ENCODE data around the gene SETD1B. TPM values are rescaled to one million over a fixed set of nuclear protein-coding genes. Genes with fewer than 3 reads are reported as not detected.

The SETD1B gene
- total RNA-seq, 1 donor from 2014 or later: 8.0 TPM

DNA sequence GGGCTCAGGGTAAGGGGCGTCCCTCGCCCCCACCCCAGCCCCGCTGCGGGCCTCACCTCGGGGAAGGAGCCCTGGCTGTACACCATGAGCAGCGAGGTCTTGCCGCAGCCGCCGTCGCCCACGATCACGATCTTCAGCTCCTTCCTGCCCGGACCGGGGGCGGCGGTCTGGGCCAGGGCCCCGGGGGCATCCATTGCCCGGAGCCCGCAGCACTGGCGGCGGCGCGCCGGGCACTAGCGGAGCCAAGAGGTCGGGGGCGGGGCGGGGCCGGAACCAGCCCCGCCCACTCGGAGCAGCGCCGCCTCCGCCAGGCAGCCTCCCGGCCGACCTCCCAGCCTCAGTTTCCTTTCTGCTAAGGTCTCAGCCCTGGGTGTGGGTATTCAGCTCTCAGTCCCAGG is 10.4 kb upstream of the SETD1B start, which contains the start of gene RHOF:
RHOF (minus strand) TSS at position 249 of the 398 bp plus-strand sequence; CDS start at position 194, 55 bp downstream.
- DNase-seq (ENCODE audit: missing footprints) (peak; percentile 81), ATAC-seq (peak; percentile 29)
- intact Hi-C loops (cut with DNase I): no loop called here

DNA sequence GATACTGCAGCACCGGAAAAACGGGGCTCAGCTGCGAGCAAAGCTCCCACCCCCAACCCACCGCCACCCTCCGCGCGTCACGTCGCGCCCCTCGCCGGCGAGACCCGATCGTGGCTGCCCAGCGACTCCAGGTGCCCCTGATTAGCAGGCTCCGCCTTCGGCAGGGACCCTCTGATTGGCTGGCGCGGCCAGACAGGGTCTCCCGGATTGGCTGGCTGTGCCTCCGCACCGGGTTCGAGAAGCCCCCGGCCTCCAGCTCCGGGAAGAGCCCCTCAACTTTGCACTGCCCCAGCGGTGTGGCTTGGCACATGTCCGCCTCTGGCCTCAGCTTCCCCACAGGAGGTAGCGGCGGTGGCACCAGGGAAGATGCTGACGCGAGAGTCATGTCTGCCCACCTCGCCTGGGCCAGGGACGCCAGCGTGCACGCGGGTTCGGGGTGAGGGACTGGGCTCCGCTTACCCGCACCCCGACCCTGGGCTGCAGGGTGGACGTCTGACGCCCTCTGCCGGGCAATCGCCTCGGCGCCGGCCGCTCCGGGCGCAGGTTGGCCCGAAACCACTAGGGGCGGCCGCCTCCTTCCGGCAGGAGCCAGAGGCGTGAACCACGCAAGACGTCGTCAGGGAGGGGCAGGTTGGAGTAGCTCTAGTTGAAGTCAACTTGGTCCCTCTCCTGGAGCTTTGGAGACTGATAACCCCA is 9.8 kb upstream of the SETD1B start:
- intact Hi-C loops (cut with DNase I): loop anchor here (2.0 kb wide), 2 partner anchors 19 to 95 kb away; partner anchors contain the start of gene PSMD9

DNA sequence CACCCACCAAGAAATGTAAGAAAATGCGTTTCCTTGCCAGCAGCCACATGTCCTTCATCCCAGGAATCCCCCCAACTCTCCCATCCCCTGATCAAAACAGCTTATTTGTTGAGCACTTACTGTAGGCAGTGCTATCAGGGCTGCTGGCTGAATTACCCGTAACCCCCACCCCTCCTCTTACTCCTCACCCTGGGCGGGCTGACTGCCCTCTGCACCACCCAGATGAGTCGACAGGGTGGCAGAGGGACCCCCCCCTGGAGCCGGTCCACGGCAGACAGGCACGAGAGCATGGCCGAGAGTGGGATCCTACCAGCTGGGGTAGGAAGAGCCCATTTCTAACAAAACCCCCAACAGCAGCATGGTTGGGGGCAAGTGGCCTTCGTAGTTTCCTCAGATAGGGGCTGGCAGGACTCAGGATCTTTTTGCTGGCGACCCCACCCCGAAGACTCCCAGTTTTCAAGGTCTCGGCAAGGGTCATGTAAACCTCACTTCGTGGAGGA is 9.2 kb upstream of the SETD1B start:
- intact Hi-C loops (cut with DNase I): loop anchor here (1.0 to 2.0 kb wide), 4 partner anchors 18 to 97 kb away; partner anchors contain the start of gene PSMD9
- ATAC-seq (no peak), DNase-seq (ENCODE audit: missing footprints) (peak; percentile 71)

More for the DNA sequence above, 9.8 kb upstream of the SETD1B start:
- peak; percentile 74 for ATAC-seq
- peak; percentile 96 for DNase-seq (ENCODE audit: missing footprints)

DNA sequence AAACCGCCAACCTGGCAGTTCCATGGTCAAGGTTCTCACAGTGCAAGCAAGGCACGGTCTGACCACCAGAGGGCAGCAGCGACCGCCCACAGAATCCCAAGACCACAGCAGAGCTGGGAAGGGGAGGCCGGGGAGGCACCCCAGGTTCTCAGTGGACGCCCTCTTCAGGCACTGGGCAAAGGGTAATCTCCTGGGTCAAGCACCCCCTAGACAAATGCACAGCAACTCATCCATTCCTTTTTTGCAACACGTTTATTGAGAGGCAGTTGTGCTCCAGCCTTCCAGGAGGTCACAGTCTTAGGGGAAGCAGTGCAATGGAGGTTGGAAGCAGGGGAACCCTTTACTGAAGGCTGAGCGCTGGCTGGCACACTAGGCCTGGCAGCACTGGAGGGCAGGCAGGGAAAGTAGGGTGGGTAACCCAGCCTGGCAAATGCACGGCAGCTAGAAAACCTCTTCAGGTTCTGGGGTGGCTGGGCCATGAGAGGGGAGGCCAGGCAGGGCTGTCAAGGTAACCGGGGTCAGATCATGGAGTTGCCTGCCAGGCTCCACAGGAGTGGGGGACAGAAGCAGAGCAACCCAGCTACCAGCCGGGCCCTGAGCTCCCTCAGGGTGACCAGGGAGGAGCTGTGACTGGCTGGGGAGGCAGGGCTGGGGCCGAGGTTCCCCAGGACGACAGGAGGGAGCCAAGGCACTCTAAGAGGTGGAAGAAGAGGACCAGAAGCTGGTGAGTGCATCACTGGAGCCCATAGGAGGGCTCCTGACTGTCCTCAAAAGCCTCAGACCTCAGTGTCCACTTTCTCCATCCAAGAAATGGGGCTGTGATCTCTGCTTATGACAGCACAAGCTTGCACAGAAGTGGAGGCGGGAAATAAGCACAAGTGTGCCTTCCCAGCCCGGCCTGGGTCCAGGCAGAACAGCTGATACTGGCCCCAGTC is 8.5 kb upstream of the SETD1B start:
- DNase-seq (ENCODE audit: missing footprints) (peak; percentile 94), ATAC-seq (peak; percentile 46)
- intact Hi-C loops (cut with DNase I): loop anchor here (1.0 to 2.0 kb wide), 4 partner anchors 17 to 98 kb away; partner anchors contain the start of gene PSMD9

DNA sequence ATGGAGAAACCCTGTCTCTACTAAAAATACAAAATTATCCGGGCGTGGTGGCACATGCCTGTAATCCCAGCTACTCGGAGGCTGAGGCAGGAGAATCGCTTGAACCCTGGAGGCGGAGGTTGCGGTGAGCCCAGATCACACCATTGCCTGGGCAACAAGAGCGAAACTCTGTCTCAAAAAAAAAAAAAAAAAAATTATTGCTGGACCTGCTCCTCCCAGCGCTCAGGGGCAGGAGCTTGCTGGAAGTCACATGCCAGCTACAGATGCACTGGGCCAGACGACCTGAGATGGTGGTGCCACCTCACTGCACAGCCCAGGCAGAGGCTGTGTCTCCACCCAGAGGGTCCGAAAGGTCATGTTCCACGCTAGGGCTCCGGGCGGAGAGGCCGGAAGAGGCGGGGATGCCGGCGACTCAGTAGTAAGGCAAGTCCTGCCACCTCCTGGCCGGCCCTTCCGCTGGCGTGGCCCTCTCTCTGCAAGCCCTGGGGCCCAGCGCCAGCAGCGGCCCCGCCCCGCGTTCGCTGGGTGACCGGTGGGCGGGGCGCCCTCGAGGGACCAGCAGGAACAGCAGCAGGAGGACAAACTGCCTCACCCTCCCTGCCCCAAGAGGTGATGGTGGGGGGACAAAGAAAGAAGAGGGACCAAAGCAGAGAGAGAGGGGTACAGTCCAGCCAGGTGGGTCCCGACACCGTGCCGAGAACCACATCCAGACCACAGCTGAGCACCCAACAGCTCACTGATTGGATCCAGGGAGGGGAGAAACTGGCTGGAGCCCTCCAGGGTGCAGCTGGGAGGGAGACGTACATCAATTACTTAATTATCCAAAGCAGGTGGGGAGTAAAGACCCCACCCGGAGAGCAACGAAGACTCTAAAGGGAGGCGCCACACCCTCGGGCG is 6.7 kb upstream of the SETD1B start:
- intact Hi-C loops (cut with DNase I): no loop called here
- ATAC-seq (peak; percentile 48), DNase-seq (ENCODE audit: missing footprints) (peak; percentile 98)

- ATAC-seq: peak; percentile 5
- peak; percentile 85 for DNase-seq (ENCODE audit: missing footprints)
- intact Hi-C loops (cut with DNase I): no loop called here
Observed at GRCh38 chr12:121797937-121798786, 5.6 kb upstream of the SETD1B start.

- DNase-seq (ENCODE audit: missing footprints) (no peak), ATAC-seq (no peak)
- intact Hi-C loops (cut with DNase I): no loop called here
Observed at GRCh38 chr12:121798787-121799155, 5.0 kb upstream of the SETD1B start.

- intact Hi-C loops (cut with DNase I): no loop called here
- peak; percentile 87 for DNase-seq (ENCODE audit: missing footprints)
- peak; percentile 33 for ATAC-seq
Observed at GRCh38 chr12:121799156-121799841, 4.5 kb upstream of the SETD1B start.

DNA sequence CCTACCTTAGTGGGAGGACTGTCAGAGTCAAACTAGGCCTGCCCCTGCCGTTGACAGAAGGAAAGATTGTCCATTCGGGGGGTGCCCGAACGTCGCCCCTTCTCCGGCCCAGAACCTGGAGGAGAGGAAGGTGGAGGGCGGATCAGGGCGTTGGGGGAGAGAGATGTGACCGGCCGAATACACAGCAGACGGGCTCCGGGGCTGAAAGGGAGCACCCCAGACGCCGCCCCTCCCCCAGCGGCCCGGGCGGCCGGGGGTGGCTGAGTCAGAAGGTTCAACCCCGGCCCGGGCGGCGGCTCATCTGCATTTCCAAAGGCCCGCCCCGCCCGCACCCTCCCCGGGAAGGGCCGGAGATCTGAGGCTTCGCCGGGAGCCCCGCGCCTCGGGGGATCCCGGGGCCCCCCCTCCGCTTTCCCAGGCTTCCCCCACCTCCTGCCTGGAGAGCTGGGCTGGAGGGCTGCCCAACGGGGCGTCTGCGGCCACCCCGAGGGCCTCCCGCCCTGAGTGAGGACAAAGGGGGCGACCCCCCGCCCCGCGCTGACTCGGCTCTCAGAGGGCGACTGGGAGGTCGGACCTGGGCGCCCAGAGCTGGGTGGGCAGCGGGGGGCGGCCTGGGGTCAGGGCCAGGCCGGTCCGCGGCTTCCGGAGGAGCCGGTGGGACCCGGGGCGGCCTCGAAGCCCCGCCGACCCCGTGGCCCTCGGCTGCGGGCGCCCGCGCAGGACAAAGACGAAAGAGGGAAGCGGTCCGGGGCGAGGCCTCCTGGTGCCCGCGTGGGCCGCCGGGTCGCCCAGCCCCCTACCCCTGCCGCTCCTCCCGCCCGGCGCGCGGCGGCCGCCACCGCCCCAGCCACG is 3.7 kb upstream of the SETD1B start:
- ATAC-seq: peak; percentile 58
- intact Hi-C loops (cut with DNase I): no loop called here
- DNase-seq (ENCODE audit: missing footprints): peak; percentile 97

DNA sequence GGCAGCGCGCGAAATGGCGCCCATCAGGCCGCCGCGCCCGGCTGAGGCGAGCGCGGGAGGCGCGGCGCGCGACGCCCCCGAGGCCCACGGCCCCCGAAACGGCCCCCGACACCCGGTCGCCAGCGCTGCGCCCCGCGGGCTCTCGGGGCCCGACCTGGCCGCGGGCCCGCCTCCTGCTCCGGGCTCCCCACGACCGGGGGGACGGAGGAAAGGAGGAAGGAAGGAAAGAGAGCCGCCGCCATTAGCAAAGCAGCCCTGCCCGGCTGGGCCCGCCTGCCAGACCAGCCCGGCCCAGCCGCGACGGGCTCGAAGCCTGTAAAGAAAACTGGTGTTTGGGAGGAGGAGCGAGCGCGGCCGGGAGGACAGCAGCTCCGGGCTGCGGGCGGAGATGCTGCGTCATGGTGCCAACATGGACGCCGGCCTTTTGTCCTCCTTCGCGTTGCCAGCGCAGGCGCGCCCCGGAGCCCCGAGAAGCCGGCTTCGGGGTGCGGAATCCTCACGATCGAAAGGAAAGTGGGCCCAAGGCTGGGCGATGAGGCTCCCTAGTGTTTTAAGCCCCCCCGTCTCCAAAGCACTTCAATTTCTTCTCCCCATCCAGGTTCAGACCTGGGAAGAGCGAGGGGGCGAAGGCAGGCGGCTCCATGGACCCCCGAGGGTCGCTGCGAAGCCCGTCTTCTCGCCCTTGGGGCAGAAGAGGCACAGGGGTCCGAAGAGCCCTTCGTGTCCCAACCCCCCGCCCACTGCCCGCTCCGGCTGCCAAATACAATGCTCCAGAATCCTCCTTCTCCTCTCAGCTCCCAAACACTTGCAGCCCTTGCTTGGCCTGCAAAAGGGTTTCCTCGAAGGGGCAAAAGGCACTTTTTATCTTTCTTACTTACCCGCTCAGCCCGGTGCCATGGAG is 2.9 kb upstream of the SETD1B start:
- ATAC-seq: no peak
- intact Hi-C loops (cut with DNase I): no loop called here
- DNase-seq (ENCODE audit: missing footprints): peak; percentile 95

DNA sequence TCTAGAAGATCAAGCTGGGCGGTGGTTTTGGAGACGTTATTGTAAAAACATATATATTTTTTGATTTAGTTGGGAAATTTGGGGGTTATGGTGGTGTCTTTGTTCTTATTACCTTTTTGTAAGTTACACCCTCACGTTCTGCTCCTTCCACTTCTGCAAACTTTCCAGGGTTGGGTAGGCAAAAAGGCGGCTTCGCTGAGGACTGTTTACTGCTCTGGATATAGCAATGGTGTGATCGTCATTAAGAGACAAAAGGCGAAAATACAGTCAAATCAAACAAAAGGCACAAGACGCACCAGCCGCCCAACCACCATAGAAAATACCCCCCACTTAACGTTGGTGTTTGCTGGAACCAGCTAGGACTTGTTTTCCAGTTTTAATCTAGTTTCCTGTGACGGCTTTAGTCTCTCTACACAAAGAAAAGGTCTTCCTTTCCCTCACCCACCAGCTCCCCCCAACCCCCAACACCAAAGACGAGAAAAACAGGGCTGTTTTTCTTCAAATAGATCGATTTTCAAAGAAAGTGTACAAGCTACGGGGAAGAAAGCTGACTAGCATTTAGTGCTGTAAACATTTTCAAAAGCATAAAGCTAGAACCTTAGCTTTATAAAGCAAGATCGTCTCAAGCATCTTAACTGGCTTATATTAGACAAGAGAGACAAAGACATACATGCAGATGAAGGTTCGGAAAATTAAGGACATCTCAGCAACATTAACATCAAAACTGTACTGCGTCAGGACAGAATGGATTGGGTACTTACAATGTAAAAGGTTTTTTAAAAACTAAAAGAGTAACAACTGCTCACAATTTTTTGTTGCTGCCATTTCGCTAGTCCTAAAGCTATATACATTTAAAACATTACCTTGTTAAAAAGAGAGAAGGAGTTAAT is 2.0 kb upstream of the SETD1B start:
- DNase-seq (ENCODE audit: missing footprints): peak; percentile 56
- intact Hi-C loops (cut with DNase I): no loop called here
- no peak for ATAC-seq

DNA sequence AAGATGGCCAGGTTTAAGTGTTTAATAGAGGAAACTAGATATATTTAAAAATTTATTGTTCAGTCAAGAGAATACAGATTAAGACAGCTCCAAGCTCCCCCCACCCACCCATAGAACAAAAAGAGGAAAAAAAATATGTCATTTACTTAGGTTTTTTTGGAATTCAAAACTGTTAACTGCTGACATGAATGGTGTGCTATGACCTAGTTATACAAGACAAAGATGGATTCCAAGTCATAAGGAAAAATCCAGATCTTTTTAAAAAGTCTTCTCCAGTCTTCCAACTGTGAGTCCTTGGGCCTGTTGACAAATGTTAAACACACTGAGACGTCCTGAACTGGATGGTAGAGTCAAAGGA is 1.3 kb upstream of the SETD1B start:
- ATAC-seq (no peak), DNase-seq (ENCODE audit: missing footprints) (no peak)
- intact Hi-C loops (cut with DNase I): no loop called here

DNA sequence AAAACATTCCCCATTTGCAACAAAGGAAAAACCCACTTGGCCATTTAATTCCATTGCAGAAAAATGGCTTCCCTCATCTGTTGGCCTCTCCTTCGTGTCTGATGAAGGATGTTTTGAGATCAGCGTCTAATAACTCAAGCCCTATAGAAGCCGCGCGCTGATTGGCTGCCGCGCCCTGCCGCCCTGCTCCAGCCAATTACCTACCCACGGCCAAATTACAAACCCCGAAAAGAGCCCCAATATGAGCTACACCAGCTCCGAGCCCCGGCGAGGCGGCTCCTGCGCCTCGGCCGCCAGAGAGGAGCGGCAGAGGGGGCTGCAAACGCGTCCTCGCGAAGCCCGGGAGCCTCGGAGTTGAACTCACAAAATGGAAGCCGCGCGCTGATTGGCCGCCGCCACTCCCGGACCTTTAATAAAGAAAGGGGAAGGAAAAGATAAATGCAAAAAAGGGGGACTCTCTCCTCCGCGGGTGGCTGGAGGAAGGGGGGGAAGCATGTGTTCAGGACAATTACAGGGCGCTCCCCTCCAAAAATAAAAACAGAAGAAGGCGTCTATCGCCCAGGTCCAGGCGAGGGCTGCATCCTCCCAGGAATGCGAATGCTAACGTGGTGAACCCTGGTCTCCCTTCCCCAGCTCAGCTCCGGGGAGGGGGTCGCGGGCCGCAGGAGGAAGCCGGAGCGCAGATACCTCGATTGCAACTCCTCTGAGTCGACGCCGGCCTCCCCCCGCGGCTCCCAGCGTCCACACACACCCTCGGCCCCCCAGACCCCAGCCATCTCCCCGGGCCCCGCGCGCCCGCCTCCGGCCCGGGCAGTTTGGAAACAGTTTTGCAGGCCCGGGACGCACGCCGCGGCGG is 738 bp upstream of the SETD1B start:
- ATAC-seq: peak; percentile 41
- DNase-seq (ENCODE audit: missing footprints): peak; percentile 95
- intact Hi-C loops (cut with DNase I): no loop called here
